Esophagus (tissue), 2 donors: ENCODE results near the gene NHLRC4. TPM values are rescaled to one million over a fixed set of nuclear protein-coding genes. Genes with fewer than 3 reads are reported as not detected.

Source experiments
- H3K27ac ChIP-seq, 2 donors: one replicate each; pipeline ENCODE4 v1.5.1; 2013; ENCODE audit warnings: low read depth in 2 of 2, mild to moderate bottlenecking in 2 of 2, inconsistent platforms in 1 of 2, low read length in 1 of 2, moderate library complexity in 1 of 2
- H3K27me3 ChIP-seq, 2 donors: one replicate each; pipeline ENCODE4 v1.6.1; 2013; ENCODE audit warnings: low read length in 2 of 2, control low read depth in 1 of 2, mild to moderate bottlenecking in 1 of 2; ENCODE audit not compliant: insufficient read depth in 2 of 2, control insufficient read depth in 1 of 2
- H3K36me3 ChIP-seq, 2 donors: one replicate each; pipeline ENCODE4 v1.6.1; 2013; ENCODE audit warnings: low read length in 1 of 2; ENCODE audit not compliant: control insufficient read depth in 2 of 2, insufficient read depth in 2 of 2
- H3K4me1 ChIP-seq, 2 donors: one replicate each; pipeline ENCODE4 v1.6.1; 2013; ENCODE audit warnings: low read length in 1 of 2; ENCODE audit not compliant: control insufficient read depth in 2 of 2, insufficient read depth in 2 of 2
- H3K4me3 ChIP-seq, 2 donors: one replicate each; pipeline ENCODE4 v1.5.1; 2013; ENCODE audit warnings: low read length in 2 of 2, mild to moderate bottlenecking in 2 of 2, low read depth in 1 of 2, moderate library complexity in 1 of 2
- H3K9me3 ChIP-seq, 2 donors: one replicate each; pipeline ENCODE4 v1.6.1; 2013; ENCODE audit warnings: mild to moderate bottlenecking in 2 of 2, low read depth in 1 of 2, low read length in 1 of 2, moderate library complexity in 1 of 2; ENCODE audit not compliant: control insufficient read depth in 2 of 2, insufficient read depth in 1 of 2
- WGBS, 2 donors: extraction: QIAGEN DNeasy Blood & Tissue Kit; methylation state at CpG; one replicate each; pipeline ENCODE4 v1.1.7; 2013; 5-methylcytosine and 5-hydroxymethylcytosine counted together
- polyA plus RNA-seq, 2 donors: library from polyadenylated mRNA; stranded (reverse); fragments of 200-250 nt; gene quantifications; one replicate each; pipeline ENCODE4 v1.2.3, GENCODE V29; 2013
- donor health status: healthy with polysubstance abuse.
- donor health status: Bipolar disorder and iron deficiency.

The NHLRC4 gene
- polyA plus RNA-seq, 2 donors, result 0.11 to 0.16 TPM

DNA sequence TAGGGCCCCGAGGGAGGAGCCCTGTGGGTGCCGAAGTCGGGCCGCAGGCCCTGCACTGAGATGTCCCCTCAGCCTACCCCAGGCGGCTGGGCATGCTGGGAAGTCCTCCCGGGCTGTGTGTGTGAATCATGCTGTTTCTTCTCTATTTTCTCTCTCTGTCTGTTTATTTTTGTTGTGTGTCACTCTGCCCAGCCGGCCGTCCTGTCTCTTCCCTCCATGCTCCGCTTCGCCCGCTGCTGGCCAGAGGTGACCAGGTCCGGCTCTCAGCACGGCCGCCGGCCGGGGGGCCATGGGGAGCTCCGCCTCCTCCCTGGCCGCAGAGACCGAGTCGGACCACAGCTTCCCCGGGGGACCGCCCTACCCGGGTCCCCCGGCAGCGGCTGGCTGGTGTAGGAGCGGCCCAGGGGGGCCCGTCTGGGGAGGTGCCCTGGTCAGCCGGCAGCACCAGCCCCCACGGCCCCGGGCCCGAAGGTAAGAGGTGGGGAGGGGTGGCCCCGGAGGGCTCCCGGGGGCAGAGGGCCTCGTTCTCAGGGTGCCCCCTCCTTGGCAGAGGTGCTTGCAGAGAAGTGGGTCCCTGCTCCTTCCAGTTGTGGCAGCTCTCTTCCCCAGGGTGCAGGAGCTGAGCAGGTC, 26.8 kb upstream of the NHLRC4 start:
- Histone ChIP-seq H3K27me3 (no peaks in the 10 kb centered on the region), H3K9me3 (no peaks in the 10 kb centered on the region), H3K36me3 (peaks cover 0 to 43% of the 10 kb centered on the region in 2 donors), H3K4me3 (no peak overlapping the region), H3K4me1 (peaks cover 0 to 15% of the 10 kb centered on the region in 2 donors), H3K27ac (no peak overlapping the region)
- WGBS, 2 donors, result 89% methylated on average over 34 of the region's 34 CpGs

DNA sequence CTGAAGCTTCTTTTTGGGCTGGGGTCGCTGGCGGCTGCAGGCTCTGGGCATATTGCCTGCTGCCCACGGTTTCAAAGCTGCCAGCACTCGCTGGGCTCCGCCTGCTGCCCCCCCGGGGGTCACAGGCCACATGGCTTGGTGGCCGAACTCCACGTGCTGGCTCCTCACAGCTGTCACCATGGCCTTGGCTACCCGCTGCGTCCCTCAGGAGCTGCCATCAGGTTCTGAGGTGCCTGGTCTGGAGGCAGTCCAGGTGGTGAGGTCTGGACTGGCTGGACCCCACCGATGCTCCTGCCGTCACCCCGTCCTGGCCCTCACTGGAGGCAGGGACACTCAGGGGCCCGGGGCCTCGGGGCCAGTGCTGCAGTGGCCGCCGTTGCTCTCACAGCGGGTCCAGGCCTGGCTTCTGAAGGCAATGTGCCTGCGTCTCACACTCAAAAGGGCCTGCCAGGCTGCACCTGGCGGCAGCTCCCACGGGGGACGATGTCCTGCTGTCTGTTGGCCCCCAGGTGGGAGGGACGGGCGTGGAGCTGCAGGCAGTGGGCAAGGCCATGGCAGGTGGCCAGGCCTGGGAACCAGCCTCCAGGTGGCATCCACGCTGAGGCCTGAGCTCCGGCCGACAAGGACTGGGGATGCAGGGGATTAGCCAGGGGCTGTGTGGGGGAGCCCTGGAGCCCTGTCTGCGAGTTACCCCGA, 26.0 kb upstream of the NHLRC4 start:
- no peaks in the 10 kb centered on the region for H3K27me3 ChIP-seq
- H3K4me1 ChIP-seq, result peaks cover 0 to 7% of the 10 kb centered on the region in 2 donors
- H3K9me3 ChIP-seq, result no peaks in the 10 kb centered on the region
- no peak overlapping the region for H3K27ac ChIP-seq
- H3K36me3 ChIP-seq, result peaks cover 0 to 45% of the 10 kb centered on the region in 2 donors
- 79 to 89% methylated on average over 29 of the region's 29 CpGs for WGBS, 2 donors
- H3K4me3 ChIP-seq, result no peak overlapping the region

DNA sequence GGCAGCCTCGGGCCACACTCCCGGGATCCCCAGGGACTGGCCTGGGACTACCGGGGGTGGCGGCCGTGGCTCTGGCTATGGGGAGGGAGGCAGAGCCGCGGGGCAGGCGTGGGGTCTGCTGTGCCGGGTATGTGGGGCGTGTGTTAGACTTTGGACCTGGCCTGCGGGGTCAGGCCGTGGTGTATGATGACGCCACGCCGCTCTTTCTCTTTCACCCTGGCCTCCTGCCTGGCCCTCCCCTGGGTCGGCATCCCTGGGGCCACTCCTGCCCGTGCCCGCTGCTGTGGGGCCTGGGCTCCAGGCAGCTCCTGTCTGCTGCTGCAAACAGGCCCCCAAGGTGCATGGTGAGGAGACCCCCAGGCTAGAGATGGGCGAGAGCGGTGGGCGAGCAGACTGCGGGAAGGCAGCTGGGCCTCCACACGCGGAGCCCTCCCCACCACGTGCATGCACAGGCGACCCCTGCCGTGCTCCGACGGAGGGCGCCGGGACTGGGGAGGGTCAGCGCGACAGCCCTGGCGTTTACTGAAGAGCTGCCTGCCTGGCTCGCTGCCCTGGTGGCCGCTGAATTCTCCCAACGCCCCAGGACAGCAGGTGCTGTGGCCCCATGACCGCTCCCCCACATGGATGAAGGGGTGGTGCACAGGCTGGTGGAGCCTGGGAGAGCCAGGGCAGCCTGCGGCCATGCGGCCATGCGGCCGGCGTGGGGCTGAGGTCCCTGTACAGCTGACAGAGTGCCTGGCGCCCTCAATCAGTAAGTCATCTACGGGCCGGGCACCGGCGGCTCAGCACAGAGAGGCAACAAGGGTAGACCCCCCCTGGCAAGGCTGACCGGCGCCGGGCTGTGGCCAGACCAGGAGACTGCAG, 23.3 kb upstream of the NHLRC4 start:
- Histone ChIP-seq H3K4me1 (peaks cover 0 to 9% of the 10 kb centered on the region in 2 donors), H3K27me3 (no peaks in the 10 kb centered on the region), H3K9me3 (no peaks in the 10 kb centered on the region), H3K4me3 (no peak overlapping the region), H3K36me3 (peaks cover 0 to 46% of the 10 kb centered on the region in 2 donors), H3K27ac (no peak overlapping the region)
- WGBS, 2 donors, result 88 to 90% methylated on average over 47 to 51 of the region's 51 CpGs

DNA sequence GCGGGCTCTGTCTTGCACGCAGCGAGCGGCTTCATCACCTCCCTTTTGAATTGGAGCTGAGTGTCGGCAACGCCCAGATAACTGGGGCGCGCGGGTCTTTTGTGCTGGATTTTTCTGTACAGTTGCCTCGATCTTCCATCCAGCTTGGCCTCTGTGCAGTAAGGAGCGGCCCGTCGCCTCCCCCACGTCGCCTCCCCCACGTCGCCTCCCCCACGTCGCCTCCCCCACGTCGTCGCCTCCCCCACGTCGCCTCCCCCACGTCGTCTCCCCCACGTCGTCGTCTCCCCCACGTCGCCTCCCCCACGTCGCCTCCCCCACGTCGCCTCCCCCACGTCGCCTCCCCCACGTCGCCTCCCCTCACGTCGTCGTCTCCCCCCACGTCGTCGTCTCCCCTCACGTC, 22.3 kb upstream of the NHLRC4 start:
- no peak overlapping the region for H3K27ac ChIP-seq
- WGBS, 2 donors, result 94 to 95% methylated on average over 42 to 46 of the region's 46 CpGs
- H3K36me3 ChIP-seq, result peaks cover 0 to 48% of the 10 kb centered on the region in 2 donors
- H3K4me3 ChIP-seq, result no peak overlapping the region
- no peaks in the 10 kb centered on the region for H3K27me3 ChIP-seq
- peaks cover 0 to 9% of the 10 kb centered on the region in 2 donors for H3K4me1 ChIP-seq
- H3K9me3 ChIP-seq, result no peaks in the 10 kb centered on the region

DNA sequence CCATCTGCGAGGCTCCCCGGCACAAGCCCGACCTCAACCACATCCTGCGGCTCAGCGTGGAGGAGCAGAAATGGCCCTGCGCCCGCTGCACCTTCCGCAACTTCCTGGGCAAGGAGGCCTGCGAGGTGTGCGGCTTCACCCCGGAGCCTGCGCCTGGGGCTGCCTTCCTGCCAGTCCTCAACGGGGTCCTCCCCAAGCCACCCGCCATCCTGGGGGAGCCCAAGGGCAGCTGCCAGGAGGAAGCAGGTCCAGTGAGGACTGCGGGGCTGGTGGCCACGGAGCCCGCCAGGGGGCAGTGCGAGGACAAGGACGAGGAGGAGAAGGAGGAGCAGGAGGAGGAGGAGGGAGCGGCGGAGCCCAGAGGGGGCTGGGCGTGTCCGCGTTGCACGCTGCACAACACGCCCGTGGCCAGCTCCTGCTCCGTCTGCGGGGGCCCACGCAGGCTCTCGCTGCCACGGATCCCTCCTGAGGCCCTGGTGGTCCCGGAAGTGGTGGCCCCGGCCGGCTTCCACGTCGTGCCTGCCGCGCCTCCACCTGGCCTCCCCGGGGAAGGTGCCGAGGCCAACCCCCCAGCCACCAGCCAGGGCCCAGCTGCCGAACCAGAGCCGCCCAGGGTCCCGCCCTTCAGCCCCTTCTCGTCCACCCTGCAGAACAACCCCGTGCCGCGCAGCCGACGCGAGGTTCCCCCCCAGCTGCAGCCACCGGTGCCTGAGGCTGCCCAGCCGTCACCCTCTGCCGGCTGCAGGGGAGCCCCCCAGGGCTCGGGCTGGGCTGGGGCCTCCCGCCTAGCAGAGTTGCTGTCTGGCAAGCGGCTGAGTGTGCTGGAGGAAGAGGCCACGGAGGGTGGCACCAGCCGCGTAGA, 19.7 kb upstream of the NHLRC4 start:
- Histone ChIP-seq H3K4me3 (no peak overlapping the region), H3K36me3 (peaks cover 0 to 57% of the 10 kb centered on the region in 2 donors), H3K4me1 (peaks cover 0 to 9% of the 10 kb centered on the region in 2 donors), H3K9me3 (no peaks in the 10 kb centered on the region), H3K27me3 (no peaks in the 10 kb centered on the region), H3K27ac (no peak overlapping the region)
- 69 to 70% methylated on average over 58 to 60 of the region's 60 CpGs for WGBS, 2 donors

DNA sequence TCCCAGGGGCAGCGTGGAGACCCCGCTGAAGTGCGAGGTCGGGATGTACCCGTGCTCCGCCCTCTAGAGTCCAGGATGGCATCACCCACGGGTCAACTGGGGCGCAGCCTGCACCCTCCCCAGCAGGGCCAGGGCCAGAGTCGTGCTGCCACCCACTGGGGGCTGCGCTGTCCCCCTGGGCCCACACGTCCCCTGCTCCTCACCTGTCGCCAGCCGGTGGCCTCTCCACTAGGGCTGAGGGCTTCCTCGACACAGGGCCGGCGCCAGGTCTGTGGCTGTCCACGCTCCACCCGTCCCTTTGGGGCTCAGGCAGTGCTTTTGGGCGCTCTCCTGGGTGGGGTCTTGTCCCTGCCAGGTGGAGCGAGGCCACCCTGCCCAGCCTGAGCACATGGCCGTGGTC, 18.2 kb upstream of the NHLRC4 start:
- peaks cover 0 to 9% of the 10 kb centered on the region in 2 donors for H3K4me1 ChIP-seq
- no peak overlapping the region for H3K4me3 ChIP-seq
- H3K36me3 ChIP-seq, result peaks cover 0 to 58% of the 10 kb centered on the region in 2 donors
- H3K27ac ChIP-seq, result no peak overlapping the region
- H3K27me3 ChIP-seq, result no peaks in the 10 kb centered on the region
- WGBS, 2 donors, result 94 to 95% methylated on average over 20 to 21 of the region's 21 CpGs
- H3K9me3 ChIP-seq, result no peaks in the 10 kb centered on the region

DNA sequence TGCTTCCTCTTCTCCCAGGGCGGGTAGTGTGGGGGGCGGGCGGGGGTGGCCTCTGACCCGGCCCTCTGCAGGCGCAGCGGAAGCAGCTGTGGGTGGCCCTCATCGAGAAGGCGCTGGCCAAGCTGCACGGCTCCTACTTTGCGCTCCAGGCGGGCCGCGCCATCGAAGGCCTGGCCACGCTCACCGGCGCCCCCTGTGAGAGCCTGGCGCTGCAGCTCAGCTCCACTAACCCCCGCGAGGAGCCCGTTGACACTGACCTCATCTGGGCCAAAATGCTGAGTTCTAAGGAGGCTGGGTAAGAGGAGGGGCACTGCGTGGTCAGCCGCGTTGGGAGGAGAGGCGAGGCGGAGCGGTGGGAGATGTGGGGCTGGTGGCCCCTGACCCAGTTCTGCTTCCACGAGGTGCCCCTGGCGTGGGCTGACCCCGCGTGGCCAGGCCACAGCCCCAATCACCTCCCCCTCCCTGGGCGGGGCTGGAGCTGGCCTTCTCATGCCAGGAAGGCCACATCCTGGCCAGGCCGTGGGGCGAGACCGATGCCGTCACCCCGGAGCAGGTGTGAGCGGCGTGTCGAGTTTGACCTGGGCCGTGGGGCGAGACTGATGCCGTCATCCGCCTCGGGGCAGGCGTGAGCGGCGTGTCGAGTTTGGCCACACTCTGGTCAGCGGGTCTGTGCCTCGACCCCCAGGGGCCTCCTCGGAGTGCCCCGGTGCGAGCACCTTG, 17.1 kb upstream of the NHLRC4 start:
- Histone ChIP-seq H3K4me3 (no peak overlapping the region), H3K9me3 (no peaks in the 10 kb centered on the region), H3K36me3 (peaks cover 0 to 57% of the 10 kb centered on the region in 2 donors), H3K27me3 (no peaks in the 10 kb centered on the region), H3K27ac (no peak overlapping the region), H3K4me1 (peaks cover 2 to 12% of the 10 kb centered on the region in 2 donors)
- 93 to 95% methylated on average over 54 of the region's 54 CpGs for WGBS, 2 donors

DNA sequence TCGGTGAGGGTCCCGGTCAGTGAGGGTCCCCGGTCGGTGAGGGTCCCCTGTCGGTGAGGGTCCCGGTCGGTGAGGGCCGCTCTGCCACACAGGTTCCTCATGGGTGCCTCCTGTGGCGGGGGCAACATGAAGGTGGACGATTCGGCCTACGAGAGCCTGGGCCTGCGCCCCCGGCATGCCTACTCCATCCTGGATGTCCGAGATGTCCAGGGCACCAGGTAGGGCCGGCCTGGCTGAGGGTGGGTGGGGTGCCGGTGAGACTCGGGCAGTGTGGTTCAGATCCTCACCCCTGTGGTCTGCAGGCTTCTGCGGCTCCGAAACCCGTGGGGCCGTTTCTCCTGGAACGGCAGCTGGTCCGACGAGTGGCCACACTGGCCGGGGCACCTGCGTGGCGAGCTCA, 15.6 kb upstream of the NHLRC4 start:
- Histone ChIP-seq H3K4me3 (no peak overlapping the region), H3K27me3 (no peaks in the 10 kb centered on the region), H3K4me1 (peaks cover 4 to 15% of the 10 kb centered on the region in 2 donors), H3K27ac (no peak overlapping the region), H3K36me3 (peaks cover 0 to 54% of the 10 kb centered on the region in 2 donors), H3K9me3 (no peaks in the 10 kb centered on the region)
- WGBS, 2 donors, result 97 to 98% methylated on average over 28 of the region's 28 CpGs
